HT1080 (cell line): ENCODE measurements around the gene MYLK. TPM values are rescaled to one million over a fixed set of nuclear protein-coding genes. Genes with fewer than 3 reads are reported as not detected.
"Not testable (repeated sequence)": the region's sequence is repeated elsewhere in the genome, so short reads cannot be mapped to it uniquely, and the experiment has no call there.

Experiments
- DNase-seq: peaks from one replicate; pipeline ENCODE4 v3.0.0-alpha.2; 2015; ENCODE audit warnings: low read depth
- total RNA-seq: library from RNA; depleted of rRNA; stranded (reverse); fragments of >200 nt; shearing (Covaris generic); gene quantifications from 2 replicates; pipeline ENCODE4 v1.2.3, GENCODE V29; 2014

The MYLK gene
- total RNA-seq, 1 experiment from 2014 or later, result 197 TPM

GRCh38 chr3:123750659-123751420 lies 133.3 kb downstream of the MYLK start:
- DNase-seq, result peak; percentile 93

- peak; percentile 56 for DNase-seq
These were observed 133.9 kb downstream of the MYLK start for GRCh38 chr3:123750209-123750608.

GRCh38 chr3:123749711-123750110 lies 134.4 kb downstream of the MYLK start:
- peak; percentile 74 for DNase-seq

- DNase-seq, result no peak
These were observed 138.8 kb downstream of the MYLK start for GRCh38 chr3:123745184-123745855.

- no peak for DNase-seq
These were observed 140.1 kb downstream of the MYLK start for GRCh38 chr3:123744064-123744463.

- DNase-seq, result no peak
These were observed 141.0 kb downstream of the MYLK start for GRCh38 chr3:123743121-123743520.

GRCh38 chr3:123741041-123741511 lies 143.1 kb downstream of the MYLK start:
- DNase-seq, result no peak

- no peak for DNase-seq
These were observed 143.7 kb downstream of the MYLK start for GRCh38 chr3:123740391-123740822.

- DNase-seq, result peak; percentile 96
These were observed 144.4 kb downstream of the MYLK start for GRCh38 chr3:123739754-123740153.

GRCh38 chr3:123739106-123739505 lies 145.0 kb downstream of the MYLK start:
- DNase-seq, result no peak

- DNase-seq, result not testable (repeated sequence)
These were observed 145.6 kb downstream of the MYLK start for GRCh38 chr3:123738522-123738921.

GRCh38 chr3:123737168-123737567 lies 147.0 kb downstream of the MYLK start:
- no peak for DNase-seq

- no peak for DNase-seq
These were observed 148.7 kb downstream of the MYLK start for GRCh38 chr3:123735456-123735855.

GRCh38 chr3:123734527-123734902 lies 149.6 kb downstream of the MYLK start:
- DNase-seq, result no peak

- DNase-seq, result peak; percentile 98
These were observed 150.2 kb downstream of the MYLK start for GRCh38 chr3:123733805-123734526.

- DNase-seq, result peak; percentile 79
These were observed 150.8 kb downstream of the MYLK start for GRCh38 chr3:123733341-123733740.

GRCh38 chr3:123732447-123732846 lies 151.7 kb downstream of the MYLK start:
- peak; percentile 99 for DNase-seq

GRCh38 chr3:123730829-123731228 lies 153.3 kb downstream of the MYLK start:
- DNase-seq, result no peak

GRCh38 chr3:123728991-123729390 lies 155.1 kb downstream of the MYLK start:
- no peak for DNase-seq

- no peak for DNase-seq
These were observed 156.1 kb downstream of the MYLK start for GRCh38 chr3:123728014-123728413.

- no peak for DNase-seq
These were observed 158.3 kb downstream of the MYLK start for GRCh38 chr3:123725652-123726400.
